ENCODE results near the gene LRRC18. TPM values are rescaled to one million over a fixed set of nuclear protein-coding genes. Genes with fewer than 3 reads are reported as not detected.

Gene LRRC18
- total RNA-seq, 4 donors from 2014 or later: not detected

GRCh38 chr10:48944171-48944570, 4.5 kb upstream of the LRRC18 start:
- H3K27ac ChIP-seq (replicated peaks in 1 of 4): no peak overlapping the region
- TF ChIP-seq POLR2AphosphoS5 (IDR thresholded peaks at IDR 0.05) (no peak), POLR2A (IDR thresholded peaks at IDR 0.05; ENCODE audit: low read depth) (no peak), EP300 (IDR thresholded peaks at IDR 0.05) (no peak)
- TF ChIP-seq, protein P1, sequence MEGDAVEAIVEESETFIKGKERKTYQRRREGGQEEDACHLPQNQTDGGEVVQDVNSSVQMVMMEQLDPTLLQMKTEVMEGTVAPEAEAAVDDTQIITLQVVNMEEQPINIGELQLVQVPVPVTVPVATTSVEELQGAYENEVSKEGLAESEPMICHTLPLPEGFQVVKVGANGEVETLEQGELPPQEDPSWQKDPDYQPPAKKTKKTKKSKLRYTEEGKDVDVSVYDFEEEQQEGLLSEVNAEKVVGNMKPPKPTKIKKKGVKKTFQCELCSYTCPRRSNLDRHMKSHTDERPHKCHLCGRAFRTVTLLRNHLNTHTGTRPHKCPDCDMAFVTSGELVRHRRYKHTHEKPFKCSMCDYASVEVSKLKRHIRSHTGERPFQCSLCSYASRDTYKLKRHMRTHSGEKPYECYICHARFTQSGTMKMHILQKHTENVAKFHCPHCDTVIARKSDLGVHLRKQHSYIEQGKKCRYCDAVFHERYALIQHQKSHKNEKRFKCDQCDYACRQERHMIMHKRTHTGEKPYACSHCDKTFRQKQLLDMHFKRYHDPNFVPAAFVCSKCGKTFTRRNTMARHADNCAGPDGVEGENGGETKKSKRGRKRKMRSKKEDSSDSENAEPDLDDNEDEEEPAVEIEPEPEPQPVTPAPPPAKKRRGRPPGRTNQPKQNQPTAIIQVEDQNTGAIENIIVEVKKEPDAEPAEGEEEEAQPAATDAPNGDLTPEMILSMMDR (IDR thresholded peaks at IDR 0.05): no peak

GRCh38 chr10:48943096-48943495, 3.5 kb upstream of the LRRC18 start:
- TF ChIP-seq, protein P1 (IDR thresholded peaks at IDR 0.05): no peak
- TF ChIP-seq POLR2AphosphoS5 (IDR thresholded peaks at IDR 0.05) (no peak), POLR2A (IDR thresholded peaks at IDR 0.05; ENCODE audit: low read depth) (no peak), EP300 (IDR thresholded peaks at IDR 0.05) (no peak)
- Histone ChIP-seq H3K36me3 (no peaks in the 10 kb centered on the region), H3K27ac (replicated peaks in 1 of 4) (no peak overlapping the region), H3K27me3 (no peaks in the 10 kb centered on the region), H3K4me1 (peaks cover 0 to 8% (median 0%) of the 10 kb centered on the region in 4 donors), H3K9me3 (no peaks in the 10 kb centered on the region), H3K4me3 (no peak overlapping the region)
- DNase-seq (ENCODE audit: extremely low spot score): no peak
- WGBS: 84% methylated on average over 10 of the region's 10 CpGs
- intact Hi-C loops (cut with DNase I): no loop called here

More at GRCh38 chr10:48944171-48944570, 4.5 kb upstream of the LRRC18 start:
- intact Hi-C loops (cut with DNase I): no loop called here
- Histone ChIP-seq H3K9me3 (no peaks in the 10 kb centered on the region), H3K36me3 (no peaks in the 10 kb centered on the region), H3K27me3 (no peaks in the 10 kb centered on the region), H3K4me3 (no peak overlapping the region), H3K4me1 (peaks cover 0 to 8% (median 0%) of the 10 kb centered on the region in 4 donors)
- WGBS: 79% methylated on average over 2 of the region's 3 CpGs
- no peak for DNase-seq (ENCODE audit: extremely low spot score)

DNA sequence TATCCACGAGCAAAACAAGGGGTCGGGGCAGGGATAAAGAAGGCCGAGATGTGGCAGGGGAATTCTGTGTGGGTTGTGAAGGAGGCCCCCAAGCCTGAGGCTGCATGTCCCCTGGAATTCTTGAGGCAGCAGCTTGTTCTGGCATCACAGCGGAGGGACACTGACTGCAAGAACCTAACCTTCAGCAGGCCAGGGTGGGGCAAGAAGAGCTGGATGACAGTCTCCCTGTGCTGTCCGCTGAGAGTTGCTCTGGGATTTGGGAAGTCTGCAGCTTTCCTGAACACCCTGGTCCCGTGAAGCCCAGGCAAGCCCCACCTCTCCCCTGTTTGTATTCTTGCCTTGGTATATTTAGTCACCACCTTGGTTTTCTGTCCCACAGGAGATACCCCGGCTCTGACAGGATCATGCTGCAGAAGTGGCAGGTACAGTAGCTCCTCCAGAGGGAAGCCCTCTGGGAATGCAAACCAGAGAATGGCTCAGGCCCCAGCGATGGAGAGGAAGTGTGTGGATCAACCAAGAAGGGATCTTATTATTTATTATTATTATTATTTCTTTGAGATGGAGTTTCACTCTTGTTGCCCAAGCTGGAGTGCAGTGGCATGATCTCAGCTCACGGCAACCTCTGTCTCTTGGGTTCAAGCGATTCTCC, 1.9 kb upstream of the LRRC18 start:
- H3K9me3 ChIP-seq: no peaks in the 10 kb centered on the region
- no peaks in the 10 kb centered on the region for H3K27me3 ChIP-seq
- DNase-seq (ENCODE audit: extremely low spot score): no peak
- no peak overlapping the region for H3K4me3 ChIP-seq
- TF ChIP-seq, protein P1 (IDR thresholded peaks at IDR 0.05): no peak
- TF ChIP-seq EP300 (IDR thresholded peaks at IDR 0.05) (no peak), POLR2AphosphoS5 (IDR thresholded peaks at IDR 0.05) (no peak), POLR2A (IDR thresholded peaks at IDR 0.05; ENCODE audit: low read depth) (no peak)
- no peaks in the 10 kb centered on the region for H3K36me3 ChIP-seq
- no peaks in the 10 kb centered on the region for H3K4me1 ChIP-seq
- WGBS: 85% methylated on average over 10 of the region's 10 CpGs
- intact Hi-C loops (cut with DNase I): no loop called here
- no peak overlapping the region for H3K27ac ChIP-seq (replicated peaks in 1 of 4)

DNA sequence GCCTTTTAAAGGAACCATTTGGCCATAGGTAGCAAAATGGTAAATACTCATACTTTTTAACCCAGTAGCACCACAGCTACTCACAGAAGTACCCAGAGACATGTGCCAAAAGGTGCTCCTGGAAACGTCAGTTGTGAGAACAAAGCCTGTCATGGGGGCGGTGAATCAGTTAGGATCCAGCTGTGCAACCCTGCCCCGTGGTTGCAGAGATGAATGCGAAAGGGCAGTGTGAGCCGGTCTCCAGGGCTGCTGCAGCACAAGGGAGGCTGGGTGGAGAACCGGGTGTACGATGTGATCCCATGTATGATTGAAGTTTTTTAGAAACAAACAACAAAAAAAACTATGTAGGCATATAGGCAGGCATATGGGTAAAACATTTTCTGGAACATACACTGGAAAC, 1.3 kb upstream of the LRRC18 start:
- Histone ChIP-seq H3K27ac (replicated peaks in 1 of 4) (no peak overlapping the region), H3K9me3 (no peaks in the 10 kb centered on the region), H3K4me1 (no peaks in the 10 kb centered on the region), H3K36me3 (no peaks in the 10 kb centered on the region), H3K4me3 (no peak overlapping the region), H3K27me3 (no peaks in the 10 kb centered on the region)
- intact Hi-C loops (cut with DNase I): no loop called here
- no peak for DNase-seq (ENCODE audit: extremely low spot score)
- 79% methylated on average over 7 of the region's 7 CpGs for WGBS
- TF ChIP-seq EP300 (IDR thresholded peaks at IDR 0.05): no peak
- no peak for TF ChIP-seq POLR2AphosphoS5 (IDR thresholded peaks at IDR 0.05)
- TF ChIP-seq, protein P1 (IDR thresholded peaks at IDR 0.05): no peak
- TF ChIP-seq POLR2A (IDR thresholded peaks at IDR 0.05; ENCODE audit: low read depth): no peak

GRCh38 chr10:48940372-48940771, 732 bp upstream of the LRRC18 start:
- H3K27me3 ChIP-seq: no peaks in the 10 kb centered on the region
- no peak overlapping the region for H3K27ac ChIP-seq (replicated peaks in 1 of 4)
- no peaks in the 10 kb centered on the region for H3K36me3 ChIP-seq
- intact Hi-C loops (cut with DNase I): no loop called here
- WGBS: 87% methylated on average over 5 of the region's 5 CpGs
- H3K9me3 ChIP-seq: no peaks in the 10 kb centered on the region
- DNase-seq (ENCODE audit: extremely low spot score): no peak
- no peak overlapping the region for H3K4me3 ChIP-seq
- no peak for TF ChIP-seq POLR2AphosphoS5 (IDR thresholded peaks at IDR 0.05)
- TF ChIP-seq, protein P1 (IDR thresholded peaks at IDR 0.05): no peak
- TF ChIP-seq POLR2A (IDR thresholded peaks at IDR 0.05; ENCODE audit: low read depth): no peak
- TF ChIP-seq EP300 (IDR thresholded peaks at IDR 0.05): no peak
- H3K4me1 ChIP-seq: no peaks in the 10 kb centered on the region
